Stomach smooth muscle (tissue), 2 donors: ENCODE measurements around the gene SMARCA2.
"Not testable (repeated sequence)": the region's sequence is repeated elsewhere in the genome, so short reads cannot be mapped to it uniquely, and the experiment has no call there.

Experiments used
- H3K27ac ChIP-seq: one replicate; pipeline ENCODE4 v1.7.0; 2013; ENCODE audit warnings: mild to moderate bottlenecking, low read length, inconsistent platforms
- H3K27me3 ChIP-seq, 2 donors: one replicate each; pipeline ENCODE4 v1.7.0; 2013; ENCODE audit warnings: low read length in 2 of 2; ENCODE audit not compliant: insufficient read depth in 2 of 2, control insufficient read depth in 1 of 2
- H3K36me3 ChIP-seq, 2 donors: one replicate each; pipeline ENCODE4 v1.7.0; 2013; ENCODE audit warnings: low read length in 2 of 2; ENCODE audit not compliant: control insufficient read depth in 2 of 2, insufficient read depth in 2 of 2
- H3K4me1 ChIP-seq: one replicate; pipeline ENCODE4 v1.7.0; 2013; ENCODE audit warnings: low read length; ENCODE audit not compliant: control insufficient read depth, insufficient read depth
- H3K4me3 ChIP-seq, 2 donors: one replicate each; pipeline ENCODE4 v1.7.0; 2013; ENCODE audit warnings: low read length in 2 of 2
- H3K9ac ChIP-seq, 2 donors: one replicate each; pipeline ENCODE4 v1.7.0; 2013; ENCODE audit warnings: low read length in 2 of 2, mild to moderate bottlenecking in 1 of 2
- H3K9me3 ChIP-seq, 2 donors: one replicate each; pipeline ENCODE4 v1.7.0; 2013; ENCODE audit warnings: low read length in 2 of 2; ENCODE audit not compliant: control insufficient read depth in 2 of 2
- donor health status: healthy.
- donor health status: Pancreatic carcinoma.

SMARCA2 gene

GRCh38 chr9:2142212-2142611 is 127.1 kb downstream of the SMARCA2 start:
- Histone ChIP-seq H3K4me1 (no peaks in the 10 kb centered on the region), H3K27me3 (no peaks in the 10 kb centered on the region), H3K4me3 (no peak overlapping the region), H3K9ac (no peak overlapping the region), H3K27ac (no peak overlapping the region), H3K9me3 (no peaks in the 10 kb centered on the region), H3K36me3 (peaks cover 0 to 6% of the 10 kb centered on the region in 2 donors)

DNA sequence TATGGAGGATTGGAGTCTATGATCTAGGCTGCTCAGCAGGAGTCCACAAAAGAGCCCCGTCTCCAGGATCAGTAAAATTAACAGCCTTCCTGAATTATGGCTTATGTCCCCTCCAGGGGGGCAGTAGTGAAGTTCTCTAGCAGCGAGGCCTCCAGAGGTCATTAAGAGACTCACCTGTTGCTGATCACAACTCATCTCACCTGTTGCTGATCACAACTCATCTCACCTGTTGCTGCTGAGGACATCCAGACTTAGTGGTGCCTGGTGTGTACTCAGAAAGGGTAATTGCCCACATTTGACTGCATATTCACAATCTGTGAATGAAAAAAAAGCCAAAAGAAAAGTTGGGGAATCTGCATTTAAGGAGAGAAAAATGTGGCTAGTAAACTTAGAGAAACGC is 129.5 kb downstream of the SMARCA2 start:
- Histone ChIP-seq H3K27me3 (no peaks in the 10 kb centered on the region), H3K4me3 (no peak overlapping the region), H3K4me1 (no peaks in the 10 kb centered on the region), H3K9me3 (no peaks in the 10 kb centered on the region), H3K9ac (no peak overlapping the region), H3K27ac (no peak overlapping the region), H3K36me3 (peaks cover 0 to 6% of the 10 kb centered on the region in 2 donors)

DNA sequence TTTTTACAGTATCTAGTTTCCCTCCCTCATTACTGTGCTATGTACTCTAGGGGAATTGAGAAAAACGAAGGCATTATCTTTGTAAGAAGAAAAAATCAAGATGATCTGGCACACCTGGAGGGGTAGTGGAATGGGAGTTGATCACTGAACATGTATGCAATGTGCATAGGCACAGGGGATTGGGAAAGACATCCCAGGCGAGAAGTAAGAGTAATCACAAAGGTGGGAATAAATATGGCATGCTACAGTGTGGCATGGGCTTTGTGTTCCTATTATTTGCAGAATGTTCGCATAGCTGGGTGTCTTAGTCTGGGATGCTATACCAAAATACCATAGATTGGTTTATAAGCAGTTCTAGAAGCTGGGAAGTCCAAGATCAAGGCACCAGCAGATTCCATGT is 130.6 kb downstream of the SMARCA2 start:
- Histone ChIP-seq H3K36me3 (peaks cover 0 to 6% of the 10 kb centered on the region in 2 donors), H3K27me3 (no peaks in the 10 kb centered on the region), H3K4me1 (no peaks in the 10 kb centered on the region), H3K9ac (no peak overlapping the region), H3K9me3 (no peaks in the 10 kb centered on the region), H3K27ac (no peak overlapping the region), H3K4me3 (no peak overlapping the region)

- H3K9me3 ChIP-seq, H3K9ac ChIP-seq, H3K27me3 ChIP-seq, H3K27ac ChIP-seq, H3K36me3 ChIP-seq, H3K4me3 ChIP-seq, H3K4me1 ChIP-seq: not testable (repeated sequence)
These were observed 131.6 kb downstream of the SMARCA2 start for GRCh38 chr9:2146700-2147099.

GRCh38 chr9:2150338-2150737 is 135.2 kb downstream of the SMARCA2 start:
- no peak overlapping the region for H3K27ac ChIP-seq
- no peak overlapping the region for H3K9ac ChIP-seq
- H3K27me3 ChIP-seq: no peaks in the 10 kb centered on the region
- H3K4me1 ChIP-seq: no peaks in the 10 kb centered on the region
- no peak overlapping the region for H3K4me3 ChIP-seq
- H3K36me3 ChIP-seq: peaks cover 0 to 3% of the 10 kb centered on the region in 2 donors
- H3K9me3 ChIP-seq: no peaks in the 10 kb centered on the region

DNA sequence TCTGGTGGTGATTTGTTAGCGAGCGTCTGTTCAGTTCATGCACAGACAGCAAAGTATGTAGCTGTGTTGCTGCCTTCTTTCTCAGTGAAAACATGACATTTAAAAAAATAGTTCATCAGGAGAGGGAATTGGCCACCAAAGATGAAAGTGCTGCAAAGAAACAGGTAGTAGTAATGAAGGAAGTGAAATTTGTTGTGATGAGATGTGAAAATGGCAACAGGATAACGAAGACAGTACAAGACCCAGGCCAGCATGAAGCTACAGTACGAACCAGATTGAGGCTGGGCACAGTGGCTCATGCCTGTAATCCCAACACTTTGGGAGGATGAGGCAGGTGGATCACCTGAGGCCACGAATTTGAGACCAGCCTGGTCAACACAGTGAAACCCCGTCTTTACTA is 136.0 kb downstream of the SMARCA2 start:
- H3K4me3 ChIP-seq: no peak overlapping the region
- no peaks in the 10 kb centered on the region for H3K9me3 ChIP-seq
- no peak overlapping the region for H3K27ac ChIP-seq
- H3K36me3 ChIP-seq: peaks cover 0 to 3% of the 10 kb centered on the region in 2 donors
- H3K9ac ChIP-seq: no peak overlapping the region
- H3K27me3 ChIP-seq: no peaks in the 10 kb centered on the region
- no peaks in the 10 kb centered on the region for H3K4me1 ChIP-seq

- Histone ChIP-seq H3K9me3 (no peaks in the 10 kb centered on the region), H3K27me3 (no peaks in the 10 kb centered on the region), H3K4me3 (no peak overlapping the region), H3K27ac (no peak overlapping the region), H3K9ac (no peak overlapping the region), H3K4me1 (peaks cover 8% of the 10 kb centered on the region), H3K36me3 (peaks cover 0 to 3% of the 10 kb centered on the region in 2 donors)
These were observed 138.0 kb downstream of the SMARCA2 start for GRCh38 chr9:2152966-2153629.

DNA sequence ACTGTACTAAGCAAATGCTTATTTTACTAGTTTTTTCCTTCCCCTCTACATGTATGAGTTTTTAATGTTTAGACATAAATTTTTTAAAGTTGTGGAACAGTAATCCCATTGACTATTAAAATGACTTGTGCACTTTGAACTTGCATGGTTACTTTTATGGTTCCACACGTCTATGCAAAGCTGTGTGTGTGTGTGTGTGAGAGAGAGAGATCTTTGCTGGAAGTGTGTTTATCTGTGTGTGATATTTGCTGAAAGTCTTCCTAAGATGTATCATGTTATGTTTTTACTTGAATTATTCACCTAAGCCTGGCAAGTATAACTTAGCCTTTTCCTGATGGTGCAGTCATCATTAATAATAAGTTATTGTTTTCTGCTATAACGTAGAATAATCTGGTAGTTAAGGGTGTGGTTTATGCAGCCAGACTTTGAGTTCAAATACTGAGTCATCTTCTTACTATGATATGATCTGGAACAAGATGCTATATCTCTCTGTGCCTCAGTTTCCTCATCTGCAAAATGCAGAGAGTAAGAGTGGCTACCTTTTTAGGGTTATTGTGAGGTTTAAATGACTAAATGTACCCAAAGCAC is 138.6 kb downstream of the SMARCA2 start:
- H3K27me3 ChIP-seq: no peaks in the 10 kb centered on the region
- H3K9me3 ChIP-seq: no peaks in the 10 kb centered on the region
- peaks cover 0 to 3% of the 10 kb centered on the region in 2 donors for H3K36me3 ChIP-seq
- H3K4me3 ChIP-seq: no peak overlapping the region
- no peak overlapping the region for H3K9ac ChIP-seq
- peaks cover 8% of the 10 kb centered on the region for H3K4me1 ChIP-seq
- H3K27ac ChIP-seq: no peak overlapping the region

DNA sequence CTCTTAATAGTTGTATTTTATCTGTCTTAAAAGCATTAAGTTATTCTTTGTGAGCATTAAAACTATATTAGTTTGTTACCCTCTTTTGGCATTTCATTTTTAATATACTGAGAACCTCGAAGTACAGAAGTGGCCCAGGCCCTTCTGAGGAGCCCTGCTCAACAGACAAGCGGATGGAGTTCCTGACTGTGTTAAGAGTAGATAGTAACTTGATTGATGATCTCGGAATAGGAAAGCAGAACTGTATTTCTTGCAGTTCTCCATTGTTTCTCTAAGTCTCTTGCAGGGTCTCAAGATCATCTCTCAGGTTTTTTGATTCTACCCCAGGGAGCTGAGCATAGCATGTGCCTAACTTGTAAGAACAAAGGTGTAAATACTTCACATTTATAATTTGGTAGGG is 139.6 kb downstream of the SMARCA2 start:
- peaks cover 0 to 3% of the 10 kb centered on the region in 2 donors for H3K36me3 ChIP-seq
- no peaks in the 10 kb centered on the region for H3K27me3 ChIP-seq
- H3K27ac ChIP-seq: no peak overlapping the region
- no peak overlapping the region for H3K4me3 ChIP-seq
- no peaks in the 10 kb centered on the region for H3K9me3 ChIP-seq
- peaks cover 8% of the 10 kb centered on the region for H3K4me1 ChIP-seq
- no peak overlapping the region for H3K9ac ChIP-seq

- H3K9ac ChIP-seq: no peak overlapping the region
- H3K36me3 ChIP-seq: no peaks in the 10 kb centered on the region
- H3K27me3 ChIP-seq: no peaks in the 10 kb centered on the region
- H3K4me3 ChIP-seq: no peak overlapping the region
- no peaks in the 10 kb centered on the region for H3K9me3 ChIP-seq
- H3K27ac ChIP-seq: no peak overlapping the region
- H3K4me1 ChIP-seq: peaks cover 8% of the 10 kb centered on the region
These were observed 140.8 kb downstream of the SMARCA2 start for GRCh38 chr9:2155966-2156365.
